Trophoblast cell (in vitro differentiated cells and primary cell): ENCODE data around the gene ECEL1.

Experiments used
- DNase-seq, 2 donors: peaks; one replicate each; pipeline ENCODE4 v3.0.0-alpha.2; 2016
- H2AFZ ChIP-seq: 2 replicates; pipeline ENCODE4 v1.6.1; 2013; ENCODE audit warnings: low read length, moderate library complexity, mild to moderate bottlenecking; ENCODE audit not compliant: insufficient read depth, poor library complexity
- H2AK5ac ChIP-seq: 2 replicates; pipeline ENCODE4 v1.6.1; 2013; ENCODE audit warnings: mild to moderate bottlenecking, low read length
- H2BK120ac ChIP-seq: 2 replicates; pipeline ENCODE4 v1.6.1; 2013; ENCODE audit warnings: low read length, mild to moderate bottlenecking, moderate library complexity; ENCODE audit not compliant: insufficient read depth, poor library complexity
- H2BK12ac ChIP-seq: 2 replicates; pipeline ENCODE4 v1.6.1; 2013; ENCODE audit warnings: mild to moderate bottlenecking, low read length, moderate library complexity
- H2BK5ac ChIP-seq: 2 replicates; pipeline ENCODE4 v1.6.1; 2013; ENCODE audit warnings: low read length, low read depth, moderate library complexity, mild to moderate bottlenecking; ENCODE audit not compliant: poor library complexity
- H3K14ac ChIP-seq: 2 replicates; pipeline ENCODE4 v1.6.1; 2013; ENCODE audit warnings: mild to moderate bottlenecking, low read length
- H3K18ac ChIP-seq: 2 replicates; pipeline ENCODE4 v1.6.1; 2013; ENCODE audit warnings: mild to moderate bottlenecking, low read length
- H3K23ac ChIP-seq: 2 replicates; pipeline ENCODE4 v1.6.1; 2013; ENCODE audit warnings: low read length
- H3K27ac ChIP-seq: 2 replicates; pipeline ENCODE4 v1.5.1; 2013; ENCODE audit warnings: low read depth, mild to moderate bottlenecking, inconsistent platforms, low read length, moderate library complexity
- H3K27me3 ChIP-seq: 2 replicates; pipeline ENCODE4 v1.6.1; 2013; ENCODE audit warnings: inconsistent platforms, mild to moderate bottlenecking, low read length, moderate library complexity; ENCODE audit not compliant: insufficient read depth
- H3K36me3 ChIP-seq, 2 experiments: 1 replicate in 1 of 2; 2 replicates in 1 of 2; pipeline ENCODE4 v1.6.1; 2013; ENCODE audit warnings: low read length in 2 of 2, mild to moderate bottlenecking in 2 of 2, moderate library complexity in 1 of 2; ENCODE audit not compliant: insufficient read depth in 2 of 2, control insufficient read depth in 1 of 2
- H3K4ac ChIP-seq: 2 replicates; pipeline ENCODE4 v1.6.1; 2013; ENCODE audit warnings: low read depth, mild to moderate bottlenecking, low read length, moderate library complexity
- H3K4me1 ChIP-seq, 2 experiments: 1 replicate in 1 of 2; 2 replicates in 1 of 2; pipeline ENCODE4 v1.6.1; 2013; ENCODE audit warnings: low read length in 2 of 2, mild to moderate bottlenecking in 2 of 2, moderate library complexity in 1 of 2; ENCODE audit not compliant: insufficient read depth in 2 of 2, control insufficient read depth in 1 of 2
- H3K4me2 ChIP-seq: 2 replicates; pipeline ENCODE4 v1.6.1; 2013; ENCODE audit warnings: inconsistent platforms, mild to moderate bottlenecking, low read length, moderate library complexity
- H3K4me3 ChIP-seq: 2 replicates; pipeline ENCODE4 v1.5.1; 2013; ENCODE audit warnings: mild to moderate bottlenecking, low read depth, low read length, inconsistent platforms
- H3K79me1 ChIP-seq: one replicate; pipeline ENCODE4 v1.6.1; 2013; ENCODE audit warnings: low read length
- H3K79me2 ChIP-seq: 2 replicates; pipeline ENCODE4 v1.6.1; 2013; ENCODE audit warnings: low read length, mild to moderate bottlenecking; ENCODE audit not compliant: control insufficient read depth, insufficient read depth, poor library complexity
- H3K9ac ChIP-seq: 2 replicates; pipeline ENCODE4 v1.6.1; 2013; ENCODE audit warnings: mild to moderate bottlenecking, low read length
- H3K9me3 ChIP-seq: 2 replicates; pipeline ENCODE4 v1.6.1; 2013; ENCODE audit warnings: low read depth, mild to moderate bottlenecking, control low read depth, inconsistent platforms, low read length; ENCODE audit not compliant: insufficient read depth
- H4K12ac ChIP-seq: 2 replicates; pipeline ENCODE4 v1.6.1; 2013; ENCODE audit warnings: low read depth, mild to moderate bottlenecking, low read length, moderate library complexity
- H4K8ac ChIP-seq: 2 replicates; pipeline ENCODE4 v1.6.1; 2013; ENCODE audit warnings: low read depth, mild to moderate bottlenecking, low read length, moderate library complexity
- H4K91ac ChIP-seq: one replicate; pipeline ENCODE4 v1.6.1; 2013; ENCODE audit warnings: low read depth, mild to moderate bottlenecking, low read length, moderate library complexity
- WGBS: extraction: QIAGEN DNeasy Blood & Tissue Kit; methylation state at CpG from one replicate; pipeline ENCODE4 v1.1.7; 2013; ENCODE audit warnings: missing lambda C conversion rate; ENCODE audit not compliant: insufficient read length, insufficient coverage; ENCODE audit errors: extremely low coverage; 5-methylcytosine and 5-hydroxymethylcytosine counted together

ECEL1 gene

GRCh38 chr2:232520489-232520888 lies 32.9 kb upstream of the ECEL1 start:
- Histone ChIP-seq H3K27ac (no peak overlapping the region), H2AFZ (no peak overlapping the region), H3K23ac (no peak overlapping the region), H3K4me1 (peaks cover 0 to 6% of the 10 kb centered on the region in 2 experiments), H3K27me3 (peaks cover 29% of the 10 kb centered on the region), H2BK12ac (no peak overlapping the region), H4K12ac (no peak overlapping the region), H3K79me2 (no peaks in the 10 kb centered on the region), H3K79me1 (no peaks in the 10 kb centered on the region), H3K18ac (no peak overlapping the region), H3K14ac (no peak overlapping the region), H2AK5ac (no peak overlapping the region), H4K8ac (no peak overlapping the region), H3K9ac (no peak overlapping the region), H3K36me3 (no peaks in the 10 kb centered on the region), H3K4ac (no peak overlapping the region), H3K4me3 (no peak overlapping the region), H3K4me2 (no peak overlapping the region), H2BK5ac (no peak overlapping the region), H4K91ac (no peak overlapping the region), H2BK120ac (no peak overlapping the region), H3K9me3 (peaks cover 2% of the 10 kb centered on the region)
- DNase-seq, result no peak
- WGBS, result no CpG with 5 or more reads among the region's 15 CpGs

- H2BK120ac ChIP-seq, result no peak within 1 kb of the TSS
- no peak for DNase-seq
These were observed 32.2 kb upstream of the ECEL1 start, which contains the start of gene PRSS56 for GRCh38 chr2:232519581-232520438. Gene PRSS56 (plus strand): TSS chr2:232520388. CDS start chr2:232520599, 211 bp downstream.

GRCh38 chr2:232518844-232519243 lies 31.2 kb upstream of the ECEL1 start:
- no peaks in the 10 kb centered on the region for H3K36me3 ChIP-seq
- no peak overlapping the region for H4K12ac ChIP-seq
- H3K23ac ChIP-seq, result no peak overlapping the region
- no peak overlapping the region for H2BK5ac ChIP-seq
- no peak overlapping the region for H2BK12ac ChIP-seq
- no peak overlapping the region for H4K8ac ChIP-seq
- H3K4me3 ChIP-seq, result no peak overlapping the region
- peak; percentile 10 to 60 for DNase-seq
- H3K18ac ChIP-seq, result no peak overlapping the region
- peaks cover 2% of the 10 kb centered on the region for H3K9me3 ChIP-seq
- H3K79me1 ChIP-seq, result no peaks in the 10 kb centered on the region
- H3K4me1 ChIP-seq, result no peaks in the 10 kb centered on the region
- H4K91ac ChIP-seq, result no peak overlapping the region
- H3K9ac ChIP-seq, result no peak overlapping the region
- H3K27me3 ChIP-seq, result peaks cover 17% of the 10 kb centered on the region
- no peak overlapping the region for H2BK120ac ChIP-seq
- no peaks in the 10 kb centered on the region for H3K79me2 ChIP-seq
- no peak overlapping the region for H3K4me2 ChIP-seq
- no peak overlapping the region for H2AFZ ChIP-seq
- H3K4ac ChIP-seq, result no peak overlapping the region
- WGBS, result no CpG with 5 or more reads among the region's 6 CpGs
- H3K27ac ChIP-seq, result no peak overlapping the region
- no peak overlapping the region for H3K14ac ChIP-seq
- H2AK5ac ChIP-seq, result no peak overlapping the region

More at GRCh38 chr2:232519581-232520438, 32.2 kb upstream of the ECEL1 start, which contains the start of gene PRSS56:
- Histone ChIP-seq H3K27ac (no peak within 1 kb of the TSS), H4K8ac (no peak within 1 kb of the TSS), H3K27me3 (peaks cover 25% of the 10 kb centered on the region), H3K4me3 (no peak within 1 kb of the TSS), H2AK5ac (no peak within 1 kb of the TSS), H3K79me2 (no peaks in the 10 kb centered on the region), H3K36me3 (no peaks in the 10 kb centered on the region), H3K14ac (no peak within 1 kb of the TSS), H3K79me1 (no peaks in the 10 kb centered on the region), H3K4me2 (no peak within 1 kb of the TSS), H2AFZ (no peak within 1 kb of the TSS), H4K91ac (no peak within 1 kb of the TSS), H3K9ac (no peak within 1 kb of the TSS), H3K4ac (no peak within 1 kb of the TSS), H3K9me3 (peaks cover 2% of the 10 kb centered on the region), H3K23ac (no peak within 1 kb of the TSS), H4K12ac (no peak within 1 kb of the TSS), H3K18ac (no peak within 1 kb of the TSS), H3K4me1 (peaks cover 0 to 6% of the 10 kb centered on the region in 2 experiments), H2BK12ac (no peak within 1 kb of the TSS), H2BK5ac (no peak within 1 kb of the TSS)
- WGBS, result no CpG with 5 or more reads among the region's 19 CpGs

DNA sequence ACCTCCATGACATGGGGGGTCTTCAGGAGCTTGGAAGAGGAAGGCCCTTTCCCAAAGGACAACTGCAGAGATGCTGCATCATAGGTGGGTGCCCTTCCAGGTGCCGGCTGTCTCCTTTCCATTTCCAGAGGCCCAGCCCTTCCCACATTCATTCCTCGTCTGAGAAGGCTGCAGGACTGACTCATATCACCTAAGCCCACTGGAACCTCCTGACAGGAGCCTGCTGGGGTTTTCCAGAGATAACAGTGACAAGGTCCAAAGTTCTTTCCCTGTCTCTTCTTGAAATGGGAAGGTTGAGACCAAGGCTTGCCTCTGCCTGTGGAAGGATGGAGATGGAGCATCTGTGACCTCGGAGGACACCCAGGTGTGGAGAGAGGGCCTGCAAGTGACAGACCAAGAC lies 28.9 kb upstream of the ECEL1 start:
- no peaks in the 10 kb centered on the region for H3K79me2 ChIP-seq
- no peak overlapping the region for H2BK120ac ChIP-seq
- peaks cover 1% of the 10 kb centered on the region for H3K9me3 ChIP-seq
- no peak overlapping the region for H3K14ac ChIP-seq
- peak in 1 of 2 donors; percentile 4 for DNase-seq
- no peak overlapping the region for H2AK5ac ChIP-seq
- WGBS, result no CpG with 5 or more reads among the region's 3 CpGs
- H3K4me1 ChIP-seq, result no peaks in the 10 kb centered on the region
- H4K12ac ChIP-seq, result no peak overlapping the region
- H3K23ac ChIP-seq, result no peak overlapping the region
- no peak overlapping the region for H2BK5ac ChIP-seq
- H4K8ac ChIP-seq, result no peak overlapping the region
- H3K4ac ChIP-seq, result no peak overlapping the region
- no peak overlapping the region for H3K4me2 ChIP-seq
- no peaks in the 10 kb centered on the region for H3K79me1 ChIP-seq
- no peak overlapping the region for H3K4me3 ChIP-seq
- H2AFZ ChIP-seq, result no peak overlapping the region
- no peak overlapping the region for H3K18ac ChIP-seq
- no peak overlapping the region for H3K27ac ChIP-seq
- no peak overlapping the region for H3K9ac ChIP-seq
- no peaks in the 10 kb centered on the region for H3K27me3 ChIP-seq
- H2BK12ac ChIP-seq, result no peak overlapping the region
- no peak overlapping the region for H4K91ac ChIP-seq
- no peaks in the 10 kb centered on the region for H3K36me3 ChIP-seq
